Measurements from ENCODE around the gene FGFBP2. TPM values are rescaled to one million over a fixed set of nuclear protein-coding genes. Genes with fewer than 3 reads are reported as not detected.

Gene FGFBP2, protein sequence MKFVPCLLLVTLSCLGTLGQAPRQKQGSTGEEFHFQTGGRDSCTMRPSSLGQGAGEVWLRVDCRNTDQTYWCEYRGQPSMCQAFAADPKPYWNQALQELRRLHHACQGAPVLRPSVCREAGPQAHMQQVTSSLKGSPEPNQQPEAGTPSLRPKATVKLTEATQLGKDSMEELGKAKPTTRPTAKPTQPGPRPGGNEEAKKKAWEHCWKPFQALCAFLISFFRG
- not detected in 2 replicates for total RNA-seq

DNA sequence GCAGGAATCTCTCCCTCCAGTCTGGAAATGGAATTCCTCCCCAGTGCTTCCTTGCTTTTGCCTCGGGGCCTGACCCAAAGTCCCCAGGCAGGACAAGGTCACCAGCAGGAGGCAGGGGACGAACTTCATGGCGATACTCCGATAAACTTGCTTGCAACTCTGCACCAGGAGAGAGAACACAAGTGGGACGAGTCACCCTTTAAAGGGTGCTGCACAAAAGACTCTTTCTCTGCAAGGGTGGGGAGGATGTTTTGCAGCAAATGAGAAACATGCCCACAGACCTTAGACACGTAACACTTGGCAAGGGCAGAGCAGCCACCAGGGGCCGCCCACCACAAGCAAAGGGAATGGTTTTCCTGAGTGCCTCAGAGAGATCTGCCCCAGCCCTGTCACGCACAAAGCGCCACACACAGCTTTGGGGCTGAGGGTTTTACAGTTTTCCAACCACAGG lies at the start of gene FGFBP2:
TSS of gene FGFBP2 (minus strand) at position 175 of the 451 bp plus-strand sequence. CDS start at position 129, 46 bp downstream.

DNA sequence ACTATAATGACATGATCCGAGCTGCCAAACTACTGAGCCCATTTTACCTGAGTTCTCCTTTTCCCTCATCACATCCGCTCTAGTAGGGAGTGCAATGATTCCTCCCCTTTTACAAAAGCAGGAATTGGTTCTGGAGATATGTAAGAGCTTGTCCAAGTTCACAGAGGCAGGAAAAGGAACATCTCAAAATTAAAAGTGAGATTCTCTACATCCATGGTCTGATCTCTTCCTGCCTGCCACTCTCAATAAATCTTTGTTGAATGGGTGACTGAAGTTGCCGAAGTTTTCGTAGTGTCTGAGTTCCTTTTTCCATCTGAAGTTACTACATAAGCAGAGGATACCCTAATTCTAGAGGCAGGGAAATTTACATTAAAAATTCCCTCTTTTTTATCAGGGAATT lies 24.3 kb downstream of the FGFBP2 start, which contains the start of gene FGFBP1:
TSS of gene FGFBP1 (minus strand) at position 101 of the 400 bp plus-strand sequence. CDS start 2,108 bp downstream, outside the sequence.

Other genes with a start within 250 kb of the FGFBP2 start
- gene CD38, start 184.8 kb downstream of the FGFBP2 start, total RNA-seq, result under 0.01 TPM in 1 of 2 replicates, not detected in the other
- gene FGFBP1, start 24.4 kb downstream of the FGFBP2 start, total RNA-seq, result under 0.01 TPM in 1 of 2 replicates, not detected in the other
- not detected in 2 replicates for gene PROM1, start 120.8 kb upstream of the FGFBP2 start, total RNA-seq

Measured in subcutaneous preadipocyte (primary cell).